Measurements from ENCODE around the gene ZNF816. TPM values are rescaled to one million over a fixed set of nuclear protein-coding genes. Genes with fewer than 3 reads are reported as not detected.

Gene ZNF816
- total RNA-seq, 4 donors from 2014 or later = 6.0 to 150 (median 13.9) TPM

GRCh38 chr19:52901842-52902241 lies 60.8 kb downstream of the ZNF816 start:
- Histone ChIP-seq H3K27ac (no peak overlapping the region), H3K4me3 (no peak overlapping the region), H3K9me3 (peaks cover 0 to under 1% of the 10 kb centered on the region in 2 donors), H3K27me3 (no peaks in the 10 kb centered on the region), H3K4me1 (peaks cover 0 to 6% (median 3%) of the 10 kb centered on the region in 4 donors), H3K36me3 (peaks cover 0 to 8% (median 2%) of the 10 kb centered on the region in 4 donors)
- intact Hi-C loops (cut with DNase I; ENCODE audit: low total_unique reads) = no loop called here
- no peak for TF ChIP-seq POLR2AphosphoS5 (IDR thresholded peaks at IDR 0.05)
- no peak for TF ChIP-seq CTCF (IDR thresholded peaks at IDR 0.05)
- no peak for TF ChIP-seq EP300 (IDR thresholded peaks at IDR 0.05; ENCODE audit: low read depth)
- in situ Hi-C loops (cut with MboI; ENCODE audit: low pct_ligation_motif_present in 1 of 4, low pct_unique_long_range_greater_than_20kb in 1 of 4, low sequenced_read_pairs in 3 of 4) = no loop called here
- WGBS, 2 donors (ENCODE audit: low coverage in 1 of 2) = 89% methylated on average over 3 of the region's 3 CpGs; no CpG with 5 or more reads in 1 of the 2 donors
- DNase-seq = no peak

Other genes with a start within 250 kb of the ZNF816 start
- gene ZNF611, start 227.8 kb downstream of the ZNF816 start, total RNA-seq = 10 to 100 TPM in 3 of 4 donors, 1 to 10 TPM in 1; 8.2 to 45.0 (median 15.0) TPM
- 10 to 100 TPM in 3 of 4 donors, 1 to 10 TPM in 1; 5.2 to 95.4 (median 27.2) TPM for gene ZNF600, start 176.1 kb downstream of the ZNF816 start, total RNA-seq
- 10 to 100 TPM in 3 of 4 donors, under 1 TPM in 1; 0.75 to 21.2 (median 13.0) TPM for gene ZNF28, start 141.2 kb downstream of the ZNF816 start, total RNA-seq
- 10 to 100 TPM; 10.1 to 26.9 (median 17.1) TPM for gene ZNF468, start 105.3 kb downstream of the ZNF816 start, total RNA-seq
- gene ZNF320, start 65.2 kb downstream of the ZNF816 start, total RNA-seq = 10 to 100 TPM in 2 of 4 donors, 1 to 10 TPM in 2; 2.8 to 23.1 (median 11.5) TPM
- gene ZNF888, start 39.5 kb downstream of the ZNF816 start, total RNA-seq = 10 to 100 TPM in 3 of 4 donors, 1 to 10 TPM in 1; 3.4 to 12.6 (median 11.8) TPM
- not detected for gene ERVV-1, start 51.0 kb upstream of the ZNF816 start, total RNA-seq
- not detected for gene ERVV-2, start 81.9 kb upstream of the ZNF816 start, total RNA-seq
- gene ZNF160, start 140.5 kb upstream of the ZNF816 start, total RNA-seq = 10 to 100 TPM; 23.9 to 47.0 (median 33.6) TPM
- gene ZNF415, start 170.0 kb upstream of the ZNF816 start, total RNA-seq = 10 to 100 TPM in 2 of 4 donors, 1 to 10 TPM in 1, not detected in 1; 5.6 to 11.5 (median 10.8) TPM
- 10 to 100 TPM in 2 of 4 donors, 1 to 10 TPM in 2; 5.6 to 12.5 (median 9.9) TPM for gene ZNF347, start 196.2 kb upstream of the ZNF816 start, total RNA-seq
- 1 to 10 TPM in 2 of 4 donors, under 1 TPM in 1, not detected in 1; 1.00 to 4.4 (median 2.6) TPM for gene ZNF665, start 230.5 kb upstream of the ZNF816 start, total RNA-seq